Left colon (tissue), 2 donors: ENCODE data around the gene HSD17B11. TPM values are rescaled to one million over a fixed set of nuclear protein-coding genes. Genes with fewer than 3 reads are reported as not detected.
A peak's percentile ranks its signal among the peaks of the same experiment; 100 is the strongest.
"Not testable (repeated sequence)": the region's sequence is repeated elsewhere in the genome, so short reads cannot be mapped to it uniquely, and the experiment has no call there.

Experiments
- ATAC-seq: fragments of 200-7000 bp; cut with Tn5 transposase; one replicate; pipeline ENCODE4 v1.9.1; 2020; ENCODE audit warnings: mild to moderate bottlenecking, moderate library complexity
- DNase-seq, 2 donors: peaks; one replicate each; pipeline ENCODE4 v3.0.0-alpha.2; 2020
- intact Hi-C, 2 donors: fragments of 100-400 bp; cut with DNase I in 1 of 2; cut with micrococcal nuclease in 1 of 2; formaldehyde crosslinking; loops; one replicate each; pipeline versions ENCODE4 v1.11.2 to v1.14.0; 2022; cut with DNase I, micrococcal nuclease
- total RNA-seq, 2 donors: library from RNA; stranded (reverse); fragmentation: NEBNext Ultra II Directional; extraction: Animal tissue kit (Norgen Biotek cat#: 25700); gene quantifications; one replicate each; pipeline ENCODE4 v1.2.1, GENCODE V29; 2021
- donor health status: DM: no; HTN: no; CAD: no.
- donor health status: DM: yes; HTN: yes; CAD: no.

HSD17B11 gene
- total RNA-seq, 2 donors from 2014 or later, result 243 to 253 TPM

GRCh38 chr4:87410157-87410556 is 19.2 kb upstream of the HSD17B11 start:
- no peak for DNase-seq
- intact Hi-C loops, result no loop called here
- peak; percentile 43 for ATAC-seq

- peak in 1 of 2 donors; percentile 38 for DNase-seq
- intact Hi-C loops, result no loop called here
- peak; percentile 96 for ATAC-seq
Observed at GRCh38 chr4:87409420-87409939, 18.5 kb upstream of the HSD17B11 start.

- intact Hi-C loops, ATAC-seq, DNase-seq: not testable (repeated sequence)
Observed at GRCh38 chr4:87406902-87407301, 15.9 kb upstream of the HSD17B11 start.

DNA sequence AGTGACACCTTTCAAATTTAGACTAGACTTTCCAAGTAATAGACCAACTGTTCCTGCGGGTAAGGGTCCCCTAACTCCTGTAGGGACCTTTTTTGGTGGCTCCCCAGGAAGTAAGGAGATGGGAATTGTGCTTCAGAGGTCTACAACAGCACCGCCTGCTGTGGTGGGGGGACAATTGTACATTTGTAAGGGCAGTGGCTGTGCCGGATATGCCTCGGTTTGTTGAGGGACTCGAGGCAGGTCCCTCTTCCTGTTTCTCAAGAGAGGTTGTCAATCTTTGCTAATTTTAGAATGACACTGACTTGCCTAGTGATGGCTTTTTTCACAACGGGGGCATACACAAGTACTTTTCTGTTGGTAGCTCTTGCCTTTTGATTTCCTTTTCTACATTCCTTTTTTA is 15.5 kb upstream of the HSD17B11 start:
- no peak for DNase-seq
- ATAC-seq, result no peak
- intact Hi-C loops, result no loop called here

DNA sequence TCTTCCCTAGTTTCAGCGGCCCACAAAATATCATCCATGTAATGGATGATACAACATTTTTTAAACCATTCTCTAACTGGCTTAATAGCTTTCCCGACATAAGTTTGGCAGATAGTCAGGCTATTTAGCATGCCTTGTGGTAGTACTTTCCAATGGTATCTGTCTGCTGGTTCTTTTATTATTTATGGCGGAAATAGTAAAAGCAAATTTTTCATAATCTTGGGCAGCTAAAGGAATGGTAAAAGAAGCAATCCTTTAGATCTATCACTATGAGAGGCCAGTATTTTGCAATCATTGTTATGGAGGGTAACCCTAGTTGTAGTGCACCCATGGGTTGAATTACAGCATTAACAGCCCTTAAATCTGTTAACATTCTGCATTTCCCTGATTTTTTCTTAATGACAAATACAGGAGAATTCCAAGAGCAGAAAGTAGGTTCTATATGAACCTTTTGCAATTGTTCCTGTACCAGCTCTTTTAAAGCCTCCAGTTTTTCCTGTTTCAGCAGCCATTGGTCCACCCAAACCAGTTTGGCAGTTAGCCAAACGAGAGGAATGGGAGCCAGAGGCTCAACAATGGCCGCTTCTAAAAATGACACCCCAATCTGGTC is 14.3 kb upstream of the HSD17B11 start:
- intact Hi-C loops, result no loop called here
- ATAC-seq (no peak), DNase-seq (no peak)

DNA sequence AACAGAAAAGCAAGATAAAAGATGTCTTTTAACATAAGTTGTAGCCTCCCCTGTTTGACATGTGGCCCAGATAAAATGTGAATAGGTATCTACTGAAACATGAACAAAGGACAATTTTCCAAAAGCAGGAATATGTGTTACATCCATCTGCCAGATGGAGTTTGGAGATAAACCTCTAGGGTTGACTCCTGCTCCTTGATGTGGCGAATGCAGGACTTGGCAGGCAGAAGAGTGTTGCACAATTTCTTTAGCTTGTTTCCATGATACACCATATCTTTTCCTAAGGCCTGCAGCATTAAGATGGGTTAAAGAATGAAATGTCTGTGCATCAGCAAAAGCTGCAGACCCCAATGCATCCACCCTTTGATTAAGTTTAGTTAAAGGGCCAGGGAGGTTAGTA is 12.7 kb upstream of the HSD17B11 start:
- ATAC-seq, intact Hi-C loops, DNase-seq: not testable (repeated sequence)

- intact Hi-C loops, result no loop called here
- ATAC-seq (no peak), DNase-seq (no peak)
Observed at GRCh38 chr4:87399954-87400353, 9.0 kb upstream of the HSD17B11 start.

DNA sequence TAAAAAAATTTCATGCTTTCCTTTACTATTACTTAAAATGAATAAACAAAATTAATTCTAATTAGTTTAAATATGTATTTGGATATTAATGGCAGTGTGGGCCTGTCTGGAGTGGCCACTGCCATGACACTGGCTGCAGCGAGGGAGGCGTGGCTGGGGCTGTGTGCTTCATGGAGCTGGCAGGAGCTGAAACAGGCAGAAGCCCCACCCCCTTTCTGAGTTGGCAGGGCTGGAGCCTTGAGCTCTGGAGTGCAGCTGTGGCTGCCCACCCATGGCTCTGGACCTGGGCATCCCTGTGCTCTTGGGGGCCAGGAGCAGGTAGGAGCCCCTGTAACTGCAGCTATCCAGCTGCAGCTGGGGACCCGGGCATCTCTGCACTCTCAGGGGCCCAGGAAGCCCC is 8.2 kb upstream of the HSD17B11 start:
- intact Hi-C loops, result no loop called here
- ATAC-seq (peak; percentile 83), DNase-seq (peak; percentile 43 to 53)

DNA sequence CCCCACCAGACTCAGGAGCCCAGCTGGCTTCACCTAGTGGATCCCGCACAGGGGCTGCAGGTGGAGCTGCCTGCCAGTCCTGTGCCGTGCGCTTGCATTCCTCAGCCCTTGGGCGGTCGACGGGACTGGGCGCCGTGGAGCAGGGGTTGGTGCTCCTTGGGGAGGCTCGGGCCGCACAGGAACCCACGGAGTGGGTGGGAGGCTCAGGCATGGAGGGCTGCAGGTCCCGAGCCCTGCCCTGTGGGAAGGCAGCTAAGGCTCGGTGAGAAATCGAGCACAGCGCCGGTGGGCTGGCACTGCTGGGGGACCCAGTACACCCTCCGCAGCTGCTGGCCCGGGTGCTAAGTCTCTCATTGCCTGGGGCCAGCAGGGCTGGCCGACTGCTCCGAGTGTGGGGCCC is 4.9 kb upstream of the HSD17B11 start:
- intact Hi-C loops, DNase-seq: not testable (repeated sequence)

DNA sequence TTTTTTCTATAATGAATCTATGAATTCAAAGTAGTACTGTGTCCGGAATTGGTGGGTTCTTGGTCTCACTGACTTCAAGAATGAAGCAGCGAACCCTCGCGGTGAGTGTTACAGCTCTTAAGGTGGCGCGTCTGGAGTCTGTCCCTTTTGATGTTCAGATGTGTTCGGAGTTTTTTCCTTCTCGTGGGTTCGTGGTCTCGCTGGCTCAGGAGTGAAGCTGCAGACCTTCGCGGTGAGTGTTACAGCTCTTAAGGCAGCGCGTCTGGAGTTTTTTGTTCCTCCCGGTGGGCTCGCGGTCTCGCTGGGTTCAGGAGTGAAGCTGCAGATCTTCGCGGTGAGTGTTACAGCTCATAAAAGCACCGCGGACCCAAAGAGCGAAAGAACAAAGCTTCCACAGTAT is 4.1 kb upstream of the HSD17B11 start:
- intact Hi-C loops, ATAC-seq, DNase-seq: not testable (repeated sequence)

More for the DNA sequence above, 4.9 kb upstream of the HSD17B11 start:
- not testable (repeated sequence) for ATAC-seq

DNA sequence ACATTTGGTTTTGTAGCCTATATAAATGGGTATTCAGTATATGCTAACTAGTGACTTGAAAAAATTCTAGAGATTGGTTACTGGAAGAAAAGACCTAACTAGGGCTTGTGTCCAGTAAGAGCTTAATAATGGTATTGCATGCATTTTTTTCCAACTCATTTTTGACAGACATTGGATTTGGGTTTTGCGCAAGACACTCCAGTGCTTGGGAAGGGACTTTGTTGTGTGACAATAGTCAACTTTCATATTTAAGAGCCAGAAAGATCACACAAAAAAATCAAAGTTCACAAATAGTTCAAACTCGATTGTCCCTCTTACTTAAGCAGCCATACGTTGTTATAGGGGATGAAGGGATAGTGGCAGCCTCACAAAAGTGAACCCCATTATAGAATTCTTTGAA is 1.2 kb upstream of the HSD17B11 start:
- intact Hi-C loops, result no loop called here
- DNase-seq (no peak), ATAC-seq (no peak)

DNA sequence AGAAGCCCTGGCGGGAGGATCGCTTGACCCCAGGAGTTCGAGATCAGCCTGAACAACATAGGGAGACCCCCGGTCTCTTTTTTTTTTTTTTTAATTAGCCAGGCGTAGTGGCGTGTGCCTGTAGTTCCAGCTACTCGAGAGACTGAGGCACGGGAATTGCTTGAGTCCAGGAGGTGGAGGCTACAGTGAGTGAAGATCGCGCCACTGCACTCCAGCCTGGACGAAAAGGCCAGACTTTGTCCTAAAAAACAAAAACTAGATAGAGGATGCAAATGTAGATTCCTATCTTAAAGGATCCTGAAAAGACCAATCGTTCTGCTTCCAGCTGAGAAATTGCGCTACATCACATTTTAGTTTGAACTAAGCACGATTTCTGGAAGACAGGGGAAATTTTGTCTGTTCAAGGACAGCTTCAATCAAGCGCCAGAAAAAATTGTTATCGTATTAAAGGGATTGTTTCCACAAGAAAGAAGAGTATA is 627 bp upstream of the HSD17B11 start:
- intact Hi-C loops, result no loop called here
- ATAC-seq (peak; percentile 12), DNase-seq (no peak)

GRCh38 chr4:87390551-87390890 is 467 bp downstream of the HSD17B11 start:
- ATAC-seq, result no peak
- intact Hi-C loops, result no loop called here
- DNase-seq, result no peak

- ATAC-seq, result peak; percentile 29
- intact Hi-C loops, result not testable (repeated sequence)
- DNase-seq, result peak in 1 of 2 donors; percentile 46
Observed at GRCh38 chr4:87390055-87390454, 933 bp downstream of the HSD17B11 start.

- intact Hi-C loops, result loop anchor here in 1 of 2 donors (5.0 kb wide), 1 partner anchor 33 kb away; the partner anchor contains the start of gene NUDT9
- ATAC-seq (no peak), DNase-seq (no peak)
Observed at GRCh38 chr4:87388901-87389300, 2.1 kb downstream of the HSD17B11 start.

DNA sequence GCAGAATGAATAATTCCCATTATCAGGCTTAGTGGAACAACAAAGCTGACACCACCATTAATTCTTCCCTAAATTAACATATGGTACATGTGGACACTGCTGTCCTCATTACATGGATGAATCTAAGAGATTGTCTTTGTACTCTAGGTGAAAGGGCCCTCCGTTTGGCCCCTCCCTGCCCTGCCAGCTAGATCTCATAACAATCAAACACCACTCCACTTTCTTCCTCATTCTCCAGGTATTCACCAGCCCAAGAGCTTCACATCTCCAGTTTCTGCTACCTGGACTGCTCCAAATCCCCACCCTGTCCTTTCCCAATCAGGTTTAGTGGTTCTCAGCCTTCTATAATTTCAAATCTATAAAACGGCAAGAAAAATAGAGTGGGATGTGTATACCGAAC is 3.8 kb downstream of the HSD17B11 start:
- ATAC-seq (peak; percentile 68), DNase-seq (peak; percentile 59 to 65)
- intact Hi-C loops, result loop anchor here in 1 of 2 donors (5.0 kb wide), 1 partner anchor 35 kb away; the partner anchor contains the start of gene NUDT9

DNA sequence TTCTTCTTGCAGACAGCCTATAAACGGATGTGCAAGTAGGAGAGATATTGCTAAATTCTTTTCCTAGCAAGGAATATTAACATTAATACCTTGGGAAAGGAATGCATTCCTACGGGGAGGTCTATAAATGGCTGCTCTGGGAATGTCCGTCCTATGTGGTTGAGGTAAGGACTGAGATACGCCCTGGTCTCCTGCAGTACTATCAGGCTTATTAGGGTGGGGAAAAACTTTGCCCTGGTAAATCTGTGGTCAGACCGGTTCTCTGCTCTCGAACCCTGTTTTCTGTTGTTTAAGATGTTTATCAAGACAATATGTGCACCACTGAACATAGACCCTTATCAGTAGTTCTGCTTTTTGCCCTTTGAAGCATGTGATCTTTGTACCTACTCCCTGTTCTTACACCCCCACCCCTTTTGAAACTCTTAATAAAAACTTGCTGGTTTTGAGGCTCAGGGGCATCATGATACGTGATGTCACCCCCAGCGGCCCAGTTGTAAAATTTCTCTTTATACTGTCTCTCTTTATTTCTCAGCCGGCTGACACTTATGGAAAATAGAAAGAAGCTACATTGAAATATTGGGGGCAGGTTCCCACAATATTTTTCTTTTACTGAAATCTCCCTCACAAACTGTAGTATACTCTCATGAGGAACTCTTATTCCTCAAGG is 6.4 kb downstream of the HSD17B11 start:
- ATAC-seq, DNase-seq: not testable (repeated sequence)
- intact Hi-C loops, result loop anchor here in 1 of 2 donors (5.0 kb wide), 1 partner anchor 38 kb away; the partner anchor contains the start of gene NUDT9

GRCh38 chr4:87382931-87383330 is 8.1 kb downstream of the HSD17B11 start:
- intact Hi-C loops, result no loop called here
- DNase-seq (no peak), ATAC-seq (no peak)

DNA sequence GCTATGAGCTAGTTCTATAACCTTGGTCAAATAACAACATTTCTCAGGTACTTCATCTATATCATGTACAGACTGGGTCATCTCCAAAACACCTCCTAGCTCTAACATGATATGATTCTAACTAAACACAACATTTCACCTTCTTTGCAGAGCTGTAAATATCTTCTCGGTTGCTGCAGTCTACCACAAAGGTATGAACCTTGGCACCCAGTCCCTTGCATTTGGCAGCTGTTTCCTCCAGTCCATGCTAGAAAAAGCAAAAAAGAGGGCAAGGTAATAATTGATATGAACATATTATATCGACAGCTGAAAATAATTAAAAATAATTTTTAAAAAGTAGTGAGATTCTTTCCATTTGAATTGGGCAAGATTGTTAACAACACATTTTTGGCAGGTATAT is 8.9 kb downstream of the HSD17B11 start:
- intact Hi-C loops, result no loop called here
- ATAC-seq (no peak), DNase-seq (no peak)

GRCh38 chr4:87377816-87378215 is 13.2 kb downstream of the HSD17B11 start:
- ATAC-seq (no peak), DNase-seq (no peak)
- intact Hi-C loops, result loop anchor here in 1 of 2 donors (5.0 to 10.0 kb wide), 2 partner anchors 84 to 457 kb away; partner anchors contain the start of gene MEPE
